NCI-H1694 (cell line): Measurements from ENCODE around the gene TNFRSF14.

ENCODE experiments used
- DNase-seq: peaks from one replicate; lab custom pipeline; 2025; lab: John Stamatoyannopoulos, UW

The TNFRSF14 gene

GRCh38 chr1:2523891-2524609 lies 32.1 kb upstream of the TNFRSF14 start:
- DNase-seq, result no peak

DNA sequence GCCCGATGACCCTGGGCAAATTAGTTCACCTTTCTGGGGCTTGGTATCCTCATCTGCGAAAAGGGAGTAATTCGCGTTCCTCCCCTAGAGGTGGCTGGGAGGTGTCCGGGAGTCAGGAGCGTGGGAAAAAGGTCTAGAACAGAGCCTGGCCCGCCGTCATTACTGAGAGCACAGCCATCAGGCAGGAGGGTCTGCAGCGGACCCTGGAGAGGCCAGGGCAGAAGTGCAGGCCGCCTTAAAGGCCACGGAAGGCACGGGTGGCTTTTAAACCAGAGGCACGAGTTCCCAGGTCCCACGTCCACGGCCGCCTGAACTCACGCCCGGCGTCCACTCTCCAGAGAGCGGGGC lies 30.6 kb upstream of the TNFRSF14 start:
- DNase-seq, result no peak

DNA sequence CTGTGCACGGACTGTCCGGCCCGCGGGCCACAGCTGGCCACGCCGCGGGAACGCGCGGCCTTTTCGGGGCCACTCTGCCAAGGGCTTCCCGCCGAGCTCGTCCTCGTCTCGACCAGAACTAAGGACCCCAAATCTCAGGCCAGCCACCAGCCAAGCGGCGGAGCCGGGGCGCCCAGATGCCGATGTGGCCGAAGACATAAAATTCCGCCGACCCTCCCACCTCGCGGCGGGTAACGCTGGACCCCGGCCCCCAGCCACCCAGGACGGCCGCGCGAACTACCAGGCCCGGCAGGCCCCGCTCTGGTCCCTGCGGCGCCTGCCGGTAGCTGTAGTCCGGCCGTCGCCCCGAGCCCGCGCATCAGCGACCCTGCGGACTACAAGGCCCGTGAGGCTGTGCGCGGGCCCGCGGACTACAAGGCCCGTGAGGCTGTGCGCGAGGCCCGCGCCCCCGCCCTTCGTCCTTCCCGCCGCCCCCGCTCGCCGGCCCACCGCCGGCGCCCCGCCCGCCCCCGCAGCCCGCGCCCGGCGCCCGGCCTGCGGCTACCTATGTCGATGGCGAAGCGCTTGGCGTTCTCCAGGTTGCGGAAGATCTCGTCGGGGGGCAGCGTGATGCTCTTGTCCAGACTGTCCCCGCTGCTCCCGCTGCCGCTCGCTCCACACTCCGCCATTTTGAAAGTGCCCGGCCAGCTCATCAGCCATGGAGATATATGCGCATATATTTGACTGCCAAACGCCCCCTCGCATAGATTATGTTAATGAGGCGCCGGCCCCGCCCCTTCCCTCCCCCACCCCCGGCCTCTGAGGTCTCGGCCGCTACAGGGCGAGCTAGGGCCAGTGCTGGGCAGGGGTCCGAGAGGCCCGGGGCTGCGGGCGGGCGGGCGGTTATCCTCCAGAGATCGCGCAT lies 30.0 kb upstream of the TNFRSF14 start, which contains the start of gene PANK4:
PANK4 (minus strand) TSS at position 677 of the 904 bp plus-strand sequence; CDS start at position 668, 9 bp downstream.
- peak; percentile 47 for DNase-seq

DNA sequence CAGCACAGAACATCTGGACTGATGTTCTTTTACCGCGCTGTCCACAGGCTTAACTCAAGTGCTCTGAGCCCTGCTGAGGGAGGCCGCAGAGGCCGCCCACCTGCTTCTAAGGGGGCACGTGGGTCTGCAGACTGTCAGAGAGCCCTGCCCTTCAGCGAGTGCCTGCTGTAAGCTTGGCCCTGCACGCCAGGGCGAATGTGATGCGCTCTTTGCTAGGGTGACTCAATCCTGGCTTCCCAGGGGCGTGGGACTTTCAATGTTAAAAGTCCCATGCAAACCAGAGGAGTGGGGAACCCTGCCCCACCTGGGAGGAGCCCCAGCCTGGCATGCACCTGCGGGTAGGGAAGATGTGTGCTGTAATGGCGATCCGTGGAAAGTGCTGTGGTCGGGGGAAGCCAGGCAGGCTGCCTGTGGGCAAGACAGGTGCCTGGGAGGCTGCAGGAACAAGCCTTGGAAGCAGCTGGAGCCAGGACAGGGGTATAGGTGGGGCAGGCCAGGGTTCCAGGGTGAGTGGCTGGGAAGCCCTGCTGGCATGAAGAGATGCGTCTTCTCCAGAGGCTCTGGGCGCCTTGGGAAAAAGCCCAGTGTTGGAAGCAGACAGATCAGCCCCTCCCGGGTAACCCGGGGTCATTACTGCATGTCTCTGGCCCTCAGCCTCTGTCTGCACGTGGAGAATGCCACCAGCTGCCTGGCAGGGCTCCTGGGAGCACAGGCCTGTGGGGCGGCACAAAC lies 29.2 kb upstream of the TNFRSF14 start:
- no peak for DNase-seq

DNA sequence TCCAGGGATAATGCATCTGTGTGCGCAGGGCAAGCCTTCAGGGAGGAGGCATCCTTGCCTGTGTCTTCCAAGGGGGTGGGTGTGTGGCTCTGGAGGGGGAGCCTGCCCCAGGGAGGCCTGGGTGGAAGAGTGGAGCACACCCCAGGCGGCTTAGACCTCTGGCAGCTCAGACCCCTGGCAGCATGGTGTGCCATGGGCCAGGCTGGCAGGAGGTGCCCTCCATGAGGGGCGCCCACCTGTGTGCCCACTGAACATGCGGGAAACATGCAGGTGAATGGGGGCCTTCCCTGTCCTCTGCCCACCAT lies 28.7 kb upstream of the TNFRSF14 start:
- no peak for DNase-seq

- DNase-seq, result no peak
Observed at GRCh38 chr1:2528016-2528415, 28.2 kb upstream of the TNFRSF14 start.

- no peak for DNase-seq
Observed at GRCh38 chr1:2528611-2528965, 27.6 kb upstream of the TNFRSF14 start.

GRCh38 chr1:2528966-2529783 lies 27.0 kb upstream of the TNFRSF14 start:
- no peak for DNase-seq

DNA sequence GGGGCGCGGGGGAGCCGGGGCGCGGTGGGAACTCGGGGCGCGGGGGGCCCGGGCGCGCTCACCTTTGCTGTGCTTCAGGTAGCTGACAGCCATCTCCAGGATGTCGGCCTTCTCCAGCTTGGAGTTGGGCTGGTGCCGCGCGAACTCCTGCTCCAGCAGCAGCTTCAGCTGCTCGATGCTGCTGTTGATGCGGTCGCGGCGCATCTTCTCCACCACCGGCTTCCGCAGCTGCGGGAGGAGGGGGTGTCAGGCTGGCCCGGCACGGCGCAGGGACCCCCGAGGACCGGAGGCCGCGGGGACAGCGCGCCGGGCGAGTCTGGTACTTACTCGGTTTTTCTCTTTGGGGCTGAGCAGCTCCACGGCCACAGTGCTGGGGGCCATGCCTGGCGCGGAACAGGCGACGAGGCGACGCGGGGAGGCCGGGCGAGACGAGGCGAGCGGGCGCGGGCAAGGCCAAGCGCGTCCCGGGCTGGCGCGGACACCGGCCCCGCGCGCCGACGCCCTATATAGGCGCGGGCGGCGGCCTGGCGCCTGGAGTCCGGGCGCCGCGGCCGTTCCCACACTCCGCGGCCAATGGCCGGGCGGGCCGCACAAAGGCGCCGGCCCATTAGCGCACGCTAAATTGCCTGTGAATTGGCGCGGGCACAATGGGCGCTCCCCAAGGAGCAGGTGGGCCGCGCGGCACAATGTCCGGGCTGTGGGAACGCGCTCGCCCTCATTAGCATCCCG lies 26.2 kb upstream of the TNFRSF14 start, which contains the start of gene HES5:
HES5 (minus strand) TSS at position 480 of the 729 bp plus-strand sequence; CDS start at position 381, 99 bp downstream.
- no peak for DNase-seq

GRCh38 chr1:2530513-2531361 lies 25.4 kb upstream of the TNFRSF14 start:
- peak; percentile 35 for DNase-seq

GRCh38 chr1:2532485-2533160 lies 23.5 kb upstream of the TNFRSF14 start:
- DNase-seq, result no peak

DNA sequence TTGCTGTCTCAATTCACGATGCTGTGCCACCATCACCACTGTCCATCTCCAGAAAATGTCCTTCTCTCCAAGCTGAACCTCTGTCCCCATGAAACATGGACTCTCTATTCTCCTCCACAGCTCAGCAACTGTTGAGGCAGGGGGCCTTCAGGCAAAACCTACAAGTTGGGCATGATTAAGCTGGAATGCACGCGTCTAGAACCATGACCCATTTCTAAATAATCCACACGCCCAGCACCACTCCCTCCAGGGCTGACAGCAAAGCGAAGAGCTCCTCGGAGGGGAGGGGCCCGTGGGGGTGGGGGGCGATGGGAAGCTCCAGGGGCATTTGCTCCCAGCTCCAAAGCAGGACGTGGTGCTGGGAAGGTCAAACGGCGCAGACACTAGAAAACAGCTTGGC lies 22.8 kb upstream of the TNFRSF14 start:
- DNase-seq, result no peak

GRCh38 chr1:2534315-2534686 lies 21.9 kb upstream of the TNFRSF14 start:
- DNase-seq, result no peak

DNA sequence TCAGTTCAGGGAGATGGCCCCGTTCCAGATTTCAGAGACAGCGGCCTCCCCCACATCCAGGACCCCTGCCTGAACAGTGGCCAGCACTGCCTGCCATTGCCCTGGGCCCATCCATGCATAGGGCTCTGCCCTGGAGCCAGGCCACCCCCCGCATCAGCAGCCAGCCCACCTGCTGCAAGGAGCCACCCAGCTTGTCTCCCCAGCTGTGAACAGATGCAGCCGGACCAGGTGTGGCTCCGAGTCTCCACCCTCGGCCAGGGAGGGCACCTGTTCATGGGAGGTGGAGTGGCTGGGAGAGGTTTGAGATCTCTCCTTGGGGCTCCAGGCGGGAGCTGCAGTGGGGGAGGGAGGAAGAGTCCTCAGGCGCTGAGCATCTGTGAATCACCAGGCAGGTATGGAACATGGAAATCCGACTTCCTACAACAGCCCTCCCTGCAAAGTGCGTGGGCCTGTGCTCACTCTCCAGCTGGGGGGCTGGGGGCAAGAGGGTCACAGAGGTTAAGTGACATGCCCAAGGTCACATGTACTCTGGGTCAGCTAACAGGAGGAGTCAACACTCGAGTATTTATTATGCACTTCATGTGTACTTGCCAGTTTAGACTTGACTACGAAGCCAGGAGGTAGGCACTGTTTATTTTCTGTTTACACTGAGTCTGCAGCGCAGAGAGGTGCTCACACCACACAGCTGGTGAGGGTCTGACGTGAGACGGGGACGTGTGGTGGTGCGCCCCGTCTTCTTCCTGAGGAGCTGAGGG lies 21.3 kb upstream of the TNFRSF14 start:
- no peak for DNase-seq

DNA sequence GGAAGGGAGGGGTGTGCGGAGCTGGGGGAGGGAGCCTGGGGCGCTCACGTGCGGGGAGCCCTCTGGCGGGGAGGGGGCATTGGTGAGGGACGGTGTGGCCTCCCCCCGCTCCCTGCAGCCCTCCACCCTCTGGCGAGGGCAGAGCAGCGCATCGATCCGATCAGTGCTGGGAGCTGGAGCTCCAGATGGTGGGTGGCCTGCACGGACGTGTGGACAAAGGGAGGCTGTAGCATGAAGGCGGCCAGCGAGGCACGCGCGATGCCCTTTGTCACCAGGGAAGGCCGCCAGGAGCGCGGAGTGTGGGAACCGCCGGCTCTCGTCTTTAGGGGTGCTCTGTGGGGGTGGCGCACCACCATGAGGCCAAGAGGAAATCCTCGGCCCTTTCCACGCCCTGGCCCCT lies 20.7 kb upstream of the TNFRSF14 start:
- DNase-seq, result no peak

- DNase-seq, result no peak
Observed at GRCh38 chr1:2535981-2536380, 20.2 kb upstream of the TNFRSF14 start.

- DNase-seq, result no peak
Observed at GRCh38 chr1:2537784-2538115, 18.4 kb upstream of the TNFRSF14 start.

DNA sequence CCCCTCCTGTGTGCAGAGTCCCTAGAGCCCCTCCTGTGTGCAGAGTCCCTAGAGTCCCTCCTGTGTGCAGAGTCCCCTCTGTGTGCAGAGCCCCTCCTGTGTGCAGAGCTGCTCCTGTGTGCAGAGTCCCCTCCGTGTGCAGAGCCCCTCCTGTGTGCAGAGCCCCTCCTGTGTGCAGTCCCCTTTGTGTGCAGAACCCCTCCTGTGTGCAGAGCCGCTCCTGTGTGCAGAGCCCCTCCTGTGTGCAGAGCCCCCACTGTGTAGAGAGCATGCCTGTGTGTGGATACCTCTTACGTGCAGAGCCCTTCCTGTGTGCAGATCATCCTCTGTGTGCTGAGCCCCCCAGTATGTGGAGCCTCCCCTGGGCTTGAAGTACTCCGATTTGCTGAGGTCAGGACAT lies 17.8 kb upstream of the TNFRSF14 start:
- DNase-seq, result no peak

- DNase-seq, result no peak
Observed at GRCh38 chr1:2538872-2539271, 17.3 kb upstream of the TNFRSF14 start.
